ENCODE results near the gene NSD1.

DNA sequence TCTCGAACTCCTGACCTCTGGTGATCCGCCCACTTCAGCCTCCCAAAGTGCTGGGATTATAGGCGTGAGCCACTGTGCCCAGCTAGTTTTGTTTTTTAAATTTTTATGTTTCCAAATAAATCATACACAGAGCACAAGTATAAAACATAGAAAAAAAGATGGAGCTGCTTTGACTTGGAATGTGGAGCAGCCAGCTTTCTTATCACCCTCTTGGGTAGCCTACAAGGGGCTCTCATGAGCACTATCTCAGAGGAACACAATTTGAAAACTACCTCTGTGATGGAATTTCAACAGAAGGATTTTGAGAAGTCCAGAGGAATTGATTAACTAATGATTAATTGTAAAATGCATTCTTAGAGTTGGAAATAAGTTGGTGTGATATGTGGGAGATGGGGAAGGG is 45.9 kb downstream of the NSD1 start:
- TF ChIP-seq CTCF (IDR thresholded peaks at IDR 0.05) (no peak), POLR2A (IDR thresholded peaks at IDR 0.05) (no peak), POLR2AphosphoS5 (IDR thresholded peaks at IDR 0.05) (no peak)
